Neural crest cell (in vitro differentiated cells): ENCODE measurements around the gene IL10RB. TPM values are rescaled to one million over a fixed set of nuclear protein-coding genes. Genes with fewer than 3 reads are reported as not detected.
A peak's percentile ranks its signal among the peaks of the same experiment; 100 is the strongest.
"Not testable (repeated sequence)": the region's sequence is repeated elsewhere in the genome, so short reads cannot be mapped to it uniquely, and the experiment has no call there.

Experiments
- DNase-seq: peaks from one replicate; pipeline ENCODE4 v3.0.0; 2021; ENCODE audit warnings: low read depth, mixed read lengths, low spot score
- H3K27ac Mint-ChIP-seq: one replicate; pipeline ENCODE4 v1.8.0; 2021; ENCODE audit warnings: mild to moderate bottlenecking, mixed read lengths; ENCODE audit not compliant: unreplicated experiment
- H3K27me3 Mint-ChIP-seq: 2 replicates; pipeline ENCODE4 v1.8.0; 2021; ENCODE audit warnings: low read depth, mild to moderate bottlenecking, mixed read lengths
- H3K36me3 Mint-ChIP-seq: 2 replicates; pipeline ENCODE4 v1.8.0; 2021; ENCODE audit warnings: low read depth, mild to moderate bottlenecking, mixed read lengths
- H3K4me1 Mint-ChIP-seq: 2 replicates; pipeline ENCODE4 v1.8.0; 2021; ENCODE audit warnings: mixed read lengths
- H3K4me3 Mint-ChIP-seq: one replicate; pipeline ENCODE4 v1.8.0; 2021; ENCODE audit warnings: mild to moderate bottlenecking, mixed read lengths
- H3K9me3 Mint-ChIP-seq: 2 replicates; pipeline ENCODE4 v1.8.0; 2021; ENCODE audit warnings: mixed read lengths
- CTCF ChIP-seq: fragments of 200-600 bp; sonication (generic); conservative IDR thresholded peaks from 2 replicates; pipeline ENCODE4 v1.5.0; 2021; ENCODE audit warnings: antibody characterized with exemption, mild to moderate bottlenecking
- long read RNA-seq: library from polyadenylated mRNA; unstranded; transcript quantifications from one replicate; pipeline ENCODE4 v2.0.0, GENCODE V29; 2020
- total RNA-seq: library from RNA; stranded (reverse); gene quantifications from 2 replicates; pipeline ENCODE4 v1.2.1, GENCODE V29; 2021

The IL10RB gene
- total RNA-seq, result 5.8 and 7.1 TPM in 2 replicates
- long read RNA-seq, transcript IL10RB-201 (7 exons, 1,963 nt), result major isoform, 17 of 21 reads
- long read RNA-seq, partial matches to known transcripts, result 0 of 21 reads
- long read RNA-seq, other reads (novel, unspliced or antisense), result 2 of 21 reads

- no peaks in the 10 kb centered on the region for H3K27me3 Mint-ChIP-seq
- H3K4me1 Mint-ChIP-seq, result peaks cover 21% of the 10 kb centered on the region
- H3K4me3 Mint-ChIP-seq, result peak within 1 kb of the TSS; percentile 91
- DNase-seq, result peak; percentile 53
- no peak within 1 kb of the TSS for H3K27ac Mint-ChIP-seq
- H3K9me3 Mint-ChIP-seq, result no peaks in the 10 kb centered on the region
- H3K36me3 Mint-ChIP-seq, result no peaks in the 10 kb centered on the region
- TF ChIP-seq CTCF, result no peak
Measured at GRCh38 chr21:33266050-33266788, at the start of gene IL10RB. Gene IL10RB, plus strand, starts transcription at chr21:33266367. Its CDS starts 99 bp downstream, at chr21:33266466.

- Mint-ChIP-seq H3K27ac (no peak overlapping the region), H3K4me3 (no peak overlapping the region), H3K36me3 (no peaks in the 10 kb centered on the region), H3K27me3 (peaks cover 5% of the 10 kb centered on the region), H3K4me1 (peaks cover 11% of the 10 kb centered on the region), H3K9me3 (peaks cover 9% of the 10 kb centered on the region)
- DNase-seq, result no peak
- TF ChIP-seq CTCF, result no peak
Measured at GRCh38 chr21:33217138-33217520, 49.0 kb upstream of the IL10RB start.

- Mint-ChIP-seq H3K27ac (peak overlapping the region; percentile 70), H3K4me1 (peaks cover 7% of the 10 kb centered on the region), H3K27me3 (peaks cover 3% of the 10 kb centered on the region), H3K9me3 (peaks cover 9% of the 10 kb centered on the region), H3K4me3 (no peak overlapping the region), H3K36me3 (no peaks in the 10 kb centered on the region)
- no peak for TF ChIP-seq CTCF
- DNase-seq, result no peak
Measured at GRCh38 chr21:33219300-33219699, 46.9 kb upstream of the IL10RB start.

- Mint-ChIP-seq H3K27ac (no peak overlapping the region), H3K4me1 (peaks cover 7% of the 10 kb centered on the region), H3K36me3 (no peaks in the 10 kb centered on the region), H3K4me3 (no peak overlapping the region), H3K9me3 (peaks cover 9% of the 10 kb centered on the region), H3K27me3 (peaks cover 3% of the 10 kb centered on the region)
- TF ChIP-seq CTCF, result no peak
- DNase-seq, result no peak
Measured at GRCh38 chr21:33219954-33220353, 46.2 kb upstream of the IL10RB start.

GRCh38 chr21:33225376-33225775 lies 40.8 kb upstream of the IL10RB start:
- H3K36me3 Mint-ChIP-seq, H3K27me3 Mint-ChIP-seq, H3K27ac Mint-ChIP-seq, H3K9me3 Mint-ChIP-seq, DNase-seq, H3K4me3 Mint-ChIP-seq, H3K4me1 Mint-ChIP-seq: not testable (repeated sequence)

GRCh38 chr21:33228455-33228854 lies 37.7 kb upstream of the IL10RB start:
- peaks cover 8% of the 10 kb centered on the region for H3K27me3 Mint-ChIP-seq
- DNase-seq, result no peak
- H3K27ac Mint-ChIP-seq, result no peak overlapping the region
- peaks cover 34% of the 10 kb centered on the region for H3K4me1 Mint-ChIP-seq
- no peaks in the 10 kb centered on the region for H3K9me3 Mint-ChIP-seq
- peak overlapping the region; percentile 91 for H3K4me3 Mint-ChIP-seq
- H3K36me3 Mint-ChIP-seq, result no peaks in the 10 kb centered on the region
- no peak for TF ChIP-seq CTCF
